ENCODE measurements around the gene ZNF326.

DNA sequence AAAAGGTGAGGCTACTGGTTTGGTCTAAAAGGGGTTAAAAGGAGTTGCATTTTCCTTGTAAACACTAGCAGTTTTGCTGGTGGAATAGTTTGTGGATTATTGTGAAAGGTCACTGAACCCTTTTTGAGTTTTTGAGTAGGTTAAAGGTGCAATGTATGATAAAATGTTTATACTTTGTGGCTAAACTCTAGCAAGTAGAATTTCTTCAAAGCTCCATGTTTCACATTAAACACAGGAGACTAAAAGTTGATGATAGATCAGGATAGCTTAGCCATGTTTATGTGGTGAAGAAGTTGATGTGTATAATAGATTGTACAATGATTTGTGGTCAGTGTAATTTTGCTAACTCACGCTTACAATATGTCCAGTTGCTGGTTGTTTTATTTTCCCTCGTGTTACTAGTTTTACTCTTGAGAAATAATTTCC, 13.1 kb downstream of the ZNF326 start:
- TF ChIP-seq CEBPB (IDR thresholded peaks at IDR 0.05; ENCODE audit: low read depth, low read length) (no peak), YY1 (IDR thresholded peaks at IDR 0.05; ENCODE audit: low read depth, low read length) (no peak), JUND (IDR thresholded peaks at IDR 0.05; ENCODE audit: low read length) (no peak), RXRA (IDR thresholded peaks at IDR 0.05; ENCODE audit: insufficient read depth, low read depth, low read length) (no peak), POLR2AphosphoS5 (IDR thresholded peaks at IDR 0.05; ENCODE audit: low read depth, low read length) (no peak), EZH2 (IDR thresholded peaks at IDR 0.05; ENCODE audit: low read depth, low read length, severe bottlenecking) (no peak), TCF12 (IDR thresholded peaks at IDR 0.05; ENCODE audit: low read depth, low read length) (no peak), TBP (IDR thresholded peaks at IDR 0.05; ENCODE audit: low read depth, low read length) (no peak), TEAD4 (IDR thresholded peaks at IDR 0.05; ENCODE audit: low read depth, low read length) (no peak), GABPA (IDR thresholded peaks at IDR 0.05; ENCODE audit: borderline replicate concordance, insufficient read depth, low read length) (no peak), SIN3A (conservative IDR thresholded peaks at IDR 0.05 in 1 of 2, IDR thresholded peaks at IDR 0.05 in 1 of 2; ENCODE audit: low read depth in 1 of 2, low read length in 2 of 2) (no peak)
- TF ChIP-seq, protein P1, sequence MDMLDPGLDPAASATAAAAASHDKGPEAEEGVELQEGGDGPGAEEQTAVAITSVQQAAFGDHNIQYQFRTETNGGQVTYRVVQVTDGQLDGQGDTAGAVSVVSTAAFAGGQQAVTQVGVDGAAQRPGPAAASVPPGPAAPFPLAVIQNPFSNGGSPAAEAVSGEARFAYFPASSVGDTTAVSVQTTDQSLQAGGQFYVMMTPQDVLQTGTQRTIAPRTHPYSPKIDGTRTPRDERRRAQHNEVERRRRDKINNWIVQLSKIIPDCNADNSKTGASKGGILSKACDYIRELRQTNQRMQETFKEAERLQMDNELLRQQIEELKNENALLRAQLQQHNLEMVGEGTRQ (IDR thresholded peaks at IDR 0.05; ENCODE audit: low read length), result no peak
- TF ChIP-seq, protein P2, sequence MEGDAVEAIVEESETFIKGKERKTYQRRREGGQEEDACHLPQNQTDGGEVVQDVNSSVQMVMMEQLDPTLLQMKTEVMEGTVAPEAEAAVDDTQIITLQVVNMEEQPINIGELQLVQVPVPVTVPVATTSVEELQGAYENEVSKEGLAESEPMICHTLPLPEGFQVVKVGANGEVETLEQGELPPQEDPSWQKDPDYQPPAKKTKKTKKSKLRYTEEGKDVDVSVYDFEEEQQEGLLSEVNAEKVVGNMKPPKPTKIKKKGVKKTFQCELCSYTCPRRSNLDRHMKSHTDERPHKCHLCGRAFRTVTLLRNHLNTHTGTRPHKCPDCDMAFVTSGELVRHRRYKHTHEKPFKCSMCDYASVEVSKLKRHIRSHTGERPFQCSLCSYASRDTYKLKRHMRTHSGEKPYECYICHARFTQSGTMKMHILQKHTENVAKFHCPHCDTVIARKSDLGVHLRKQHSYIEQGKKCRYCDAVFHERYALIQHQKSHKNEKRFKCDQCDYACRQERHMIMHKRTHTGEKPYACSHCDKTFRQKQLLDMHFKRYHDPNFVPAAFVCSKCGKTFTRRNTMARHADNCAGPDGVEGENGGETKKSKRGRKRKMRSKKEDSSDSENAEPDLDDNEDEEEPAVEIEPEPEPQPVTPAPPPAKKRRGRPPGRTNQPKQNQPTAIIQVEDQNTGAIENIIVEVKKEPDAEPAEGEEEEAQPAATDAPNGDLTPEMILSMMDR (IDR thresholded peaks at IDR 0.05; ENCODE audit: control extremely low read depth in 1 of 3, insufficient read depth in 1 of 3, low read depth in 1 of 3, low read length in 3 of 3), result no peak

Data from H1 (cell line).